ENCODE results near the gene ASB4. TPM values are rescaled to one million over a fixed set of nuclear protein-coding genes. Genes with fewer than 3 reads are reported as not detected.

Gene ASB4
- total RNA-seq, 2 experiments from 2014 or later: not detected

DNA sequence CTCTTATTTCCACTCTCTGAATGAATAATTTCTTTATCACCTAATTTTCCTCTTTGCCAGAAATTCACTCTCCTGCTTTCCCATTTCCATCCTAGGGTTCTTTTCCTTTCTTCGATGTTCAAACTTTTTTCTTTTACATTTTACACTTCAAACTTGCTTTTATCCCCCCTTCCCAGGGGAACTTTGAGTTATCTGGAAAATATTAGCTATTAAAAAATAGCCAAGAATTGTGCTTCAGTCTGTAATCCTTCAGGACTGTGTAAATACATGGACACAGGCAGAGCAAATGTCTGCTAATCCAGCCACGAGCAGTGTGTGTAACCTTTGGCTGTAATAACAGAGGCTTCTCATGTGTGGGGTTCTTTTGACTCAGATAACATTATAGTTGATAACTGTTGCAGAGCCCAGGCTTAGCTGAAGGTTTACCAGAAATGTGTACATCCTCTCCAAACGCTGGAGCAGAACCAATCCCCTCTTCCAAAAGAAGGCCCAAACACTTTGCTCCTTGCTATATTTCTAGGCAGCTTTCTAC lies 4.6 kb downstream of the ASB4 start:
- CTCF ChIA-PET: interaction anchor here (3.1 to 3.9 kb wide), 3 partner anchors 11 to 21 kb away, joined by 13 to 28 read pairs (median 21); no protein-coding TSS in a partner anchor

DNA sequence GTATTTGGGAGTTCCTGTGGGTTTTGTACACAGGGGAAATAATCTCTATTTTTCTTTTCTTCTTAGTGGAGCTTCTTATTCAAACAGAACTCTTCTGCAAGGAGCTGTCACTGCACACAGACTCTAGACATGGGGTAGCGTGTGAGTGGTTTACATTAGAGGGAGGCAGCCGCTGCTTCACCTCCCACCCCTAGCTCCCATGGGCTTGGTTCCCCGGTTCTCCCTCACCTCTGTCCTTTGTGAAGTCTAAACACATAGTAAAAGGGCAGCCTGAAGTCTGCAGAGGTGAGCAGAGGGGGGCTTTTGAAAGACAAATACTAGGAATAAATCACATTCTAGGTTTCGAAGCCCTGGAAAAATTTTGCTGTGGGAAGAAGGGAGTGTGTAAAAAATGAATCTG lies 5.5 kb downstream of the ASB4 start:
- CTCF ChIA-PET: interaction anchor here (1.1 to 3.9 kb wide), 4 partner anchors 12 to 195 kb away, joined by 3 to 28 read pairs (median 17); no protein-coding TSS in a partner anchor
- POLR2A ChIA-PET: no interaction called here
- H3K4me1 Mint-ChIP-seq (ENCODE audit: low read depth): no peaks in the 10 kb centered on the region
- TF ChIP-seq, protein P1, sequence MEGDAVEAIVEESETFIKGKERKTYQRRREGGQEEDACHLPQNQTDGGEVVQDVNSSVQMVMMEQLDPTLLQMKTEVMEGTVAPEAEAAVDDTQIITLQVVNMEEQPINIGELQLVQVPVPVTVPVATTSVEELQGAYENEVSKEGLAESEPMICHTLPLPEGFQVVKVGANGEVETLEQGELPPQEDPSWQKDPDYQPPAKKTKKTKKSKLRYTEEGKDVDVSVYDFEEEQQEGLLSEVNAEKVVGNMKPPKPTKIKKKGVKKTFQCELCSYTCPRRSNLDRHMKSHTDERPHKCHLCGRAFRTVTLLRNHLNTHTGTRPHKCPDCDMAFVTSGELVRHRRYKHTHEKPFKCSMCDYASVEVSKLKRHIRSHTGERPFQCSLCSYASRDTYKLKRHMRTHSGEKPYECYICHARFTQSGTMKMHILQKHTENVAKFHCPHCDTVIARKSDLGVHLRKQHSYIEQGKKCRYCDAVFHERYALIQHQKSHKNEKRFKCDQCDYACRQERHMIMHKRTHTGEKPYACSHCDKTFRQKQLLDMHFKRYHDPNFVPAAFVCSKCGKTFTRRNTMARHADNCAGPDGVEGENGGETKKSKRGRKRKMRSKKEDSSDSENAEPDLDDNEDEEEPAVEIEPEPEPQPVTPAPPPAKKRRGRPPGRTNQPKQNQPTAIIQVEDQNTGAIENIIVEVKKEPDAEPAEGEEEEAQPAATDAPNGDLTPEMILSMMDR (IDR thresholded peaks at IDR 0.05): no peak
- H3K36me3 Mint-ChIP-seq (ENCODE audit: low read depth): no peaks in the 10 kb centered on the region
- intact Hi-C loops (cut with micrococcal nuclease): no loop called here
- no peak overlapping the region for H3K27ac Mint-ChIP-seq
- DNase-seq (no peak), ATAC-seq (no peak)
- H3K27me3 Mint-ChIP-seq: peaks cover 1% of the 10 kb centered on the region
- no peaks in the 10 kb centered on the region for H3K9me3 Mint-ChIP-seq
- H3K4me3 Mint-ChIP-seq: no peak overlapping the region

More for the DNA sequence above, 4.6 kb downstream of the ASB4 start:
- H3K27me3 Mint-ChIP-seq: peaks cover 2% of the 10 kb centered on the region
- POLR2A ChIA-PET: no interaction called here
- no peaks in the 10 kb centered on the region for H3K9me3 Mint-ChIP-seq
- H3K4me3 Mint-ChIP-seq: no peak overlapping the region
- TF ChIP-seq, protein P1 (IDR thresholded peaks at IDR 0.05): no peak
- no peaks in the 10 kb centered on the region for H3K36me3 Mint-ChIP-seq (ENCODE audit: low read depth)
- H3K27ac Mint-ChIP-seq: no peak overlapping the region
- ATAC-seq: no peak
- intact Hi-C loops (cut with micrococcal nuclease): no loop called here
- no peaks in the 10 kb centered on the region for H3K4me1 Mint-ChIP-seq (ENCODE audit: low read depth)
- no peak for DNase-seq

DNA sequence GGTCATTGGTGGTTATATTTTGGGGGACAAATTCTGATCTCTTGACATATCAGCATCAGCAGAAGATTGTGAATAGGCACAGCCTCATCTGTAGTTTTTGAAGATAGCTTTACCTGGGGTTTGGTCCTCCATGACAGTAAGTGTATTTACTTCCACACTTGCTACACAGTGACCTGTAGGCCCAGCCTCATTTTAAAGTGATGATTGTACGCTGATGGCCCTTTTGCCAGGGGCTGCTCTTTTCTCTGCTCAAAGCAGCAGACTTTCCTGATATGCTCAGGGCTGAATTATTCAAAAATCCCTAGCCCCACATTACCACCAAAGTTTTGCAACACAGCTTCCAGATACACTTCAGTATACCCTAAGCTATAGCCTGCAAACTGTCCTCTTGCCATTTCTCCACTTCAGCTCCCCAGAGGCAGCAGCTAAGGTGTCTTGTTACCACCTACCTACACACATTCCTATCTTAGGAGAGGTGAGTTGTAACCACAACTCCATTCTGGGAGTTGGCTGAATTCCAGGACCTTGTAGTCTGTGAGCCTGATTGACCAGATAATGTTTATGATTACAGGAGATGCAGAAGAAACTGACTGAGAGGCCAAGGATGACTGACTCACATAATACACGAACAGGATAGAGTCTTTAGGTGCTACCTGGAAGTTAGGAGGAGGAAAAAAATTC lies 6.0 kb downstream of the ASB4 start:
- Mint-ChIP-seq H3K27ac (no peak overlapping the region), H3K9me3 (no peaks in the 10 kb centered on the region), H3K4me3 (no peak overlapping the region), H3K27me3 (no peaks in the 10 kb centered on the region), H3K36me3 (ENCODE audit: low read depth) (no peaks in the 10 kb centered on the region), H3K4me1 (ENCODE audit: low read depth) (no peaks in the 10 kb centered on the region)
- intact Hi-C loops (cut with micrococcal nuclease): no loop called here
- no peak for DNase-seq
- ChIA-PET CTCF (interaction anchor here (1.1 to 3.9 kb wide), 5 partner anchors 13 to 194 kb away, joined by 3 to 28 read pairs (median 13); no protein-coding TSS in a partner anchor), POLR2A (no interaction called here)
- no peak for ATAC-seq
- TF ChIP-seq, protein P1 (IDR thresholded peaks at IDR 0.05): no peak

DNA sequence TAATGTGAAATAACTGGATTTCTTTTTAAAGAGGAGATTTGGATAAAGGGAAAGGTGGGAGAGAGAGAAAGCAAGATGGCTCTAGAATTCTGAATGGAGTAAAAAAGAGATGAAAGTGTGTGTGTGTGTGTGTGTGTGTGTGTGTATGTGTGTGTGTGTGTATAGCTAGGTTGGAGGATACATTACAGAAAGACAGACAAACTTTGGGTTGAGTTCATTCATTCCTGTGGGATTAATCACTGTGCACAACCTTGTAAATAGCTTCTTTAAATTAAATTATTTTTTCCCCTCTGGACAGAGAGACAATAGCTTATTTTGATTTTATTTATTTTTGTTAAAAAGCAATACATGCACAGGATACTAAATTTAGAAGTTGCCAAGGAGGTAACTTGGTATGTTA lies 7.5 kb downstream of the ASB4 start:
- H3K9me3 Mint-ChIP-seq: no peaks in the 10 kb centered on the region
- CTCF ChIA-PET: interaction anchor here (1.0 to 1.8 kb wide), 3 partner anchors 12 to 18 kb away, joined by 3 to 7 read pairs (median 4); no protein-coding TSS in a partner anchor
- no peak for DNase-seq
- ATAC-seq: no peak
- H3K4me1 Mint-ChIP-seq (ENCODE audit: low read depth): no peaks in the 10 kb centered on the region
- POLR2A ChIA-PET: no interaction called here
- intact Hi-C loops (cut with micrococcal nuclease): no loop called here
- H3K27ac Mint-ChIP-seq: no peak overlapping the region
- no peak overlapping the region for H3K4me3 Mint-ChIP-seq
- TF ChIP-seq, protein P1 (IDR thresholded peaks at IDR 0.05): no peak
- no peaks in the 10 kb centered on the region for H3K27me3 Mint-ChIP-seq
- H3K36me3 Mint-ChIP-seq (ENCODE audit: low read depth): no peaks in the 10 kb centered on the region

GRCh38 chr7:95493844-95494243 lies 8.1 kb downstream of the ASB4 start:
- TF ChIP-seq, protein P1 (IDR thresholded peaks at IDR 0.05): no peak
- ChIA-PET POLR2A (no interaction called here), CTCF (interaction anchor here (1.1 to 3.5 kb wide), 3 partner anchors 17 to 18 kb away, joined by 4 to 14 read pairs (median 7); no protein-coding TSS in a partner anchor)
- DNase-seq: no peak
- Mint-ChIP-seq H3K27me3 (no peaks in the 10 kb centered on the region), H3K36me3 (ENCODE audit: low read depth) (no peaks in the 10 kb centered on the region), H3K4me1 (ENCODE audit: low read depth) (no peaks in the 10 kb centered on the region), H3K4me3 (no peak overlapping the region), H3K9me3 (no peaks in the 10 kb centered on the region), H3K27ac (no peak overlapping the region)
- intact Hi-C loops (cut with micrococcal nuclease): no loop called here
- no peak for ATAC-seq

Measured in activated CD8-positive, alpha-beta T cell treated with anti-CD3 and anti-CD28 coated beads for 36 hours (primary cell).